K562 (cell line): Measurements from ENCODE around the gene NUP188. TPM values are rescaled to one million over a fixed set of nuclear protein-coding genes. Genes with fewer than 3 reads are reported as not detected.

ENCODE experiments used
- ATAC-seq: fragments of 200-7000 bp; cut with Tn5 transposase; 3 replicates; pipeline ENCODE4 v1.9.1; 2020; ENCODE audit warnings: moderate library complexity
- BruUV-seq: library from RNA; stranded (reverse); fragments of 400-500 nt; replicated peaks from 2 replicates; lab custom pipeline; 2021; lab: Mats Ljungman, UMichigan
- CTCF ChIA-PET: fragments of 300-600 bp; formaldehyde crosslinking; extraction: SDS; loops from one replicate; lab custom pipeline; 2021; ENCODE audit warnings: low intra/inter-chr PET ratio; lab: Yijun Ruan, JAX
- POLR2A ChIA-PET: fragments of 300-600, 350-650 bp; sonication (Branson Sonifier 250); formaldehyde crosslinking; extraction: SDS; loops from one replicate; lab custom pipeline; 2021; ENCODE audit warnings: antibody characterized with exemption, inconsistent platforms; lab: Yijun Ruan, JAX
- DNase-seq, 4 experiments: peaks; one replicate each; pipeline versions ENCODE4 v3.0.0 to v3.0.0-alpha.2; 2011 to 2018; ENCODE audit warnings: low spot score in 3 of 4, mixed read lengths in 3 of 4; ENCODE audit errors: extremely low read depth in 1 of 4
- FAIRE-seq: peaks from 2 replicates; lab custom pipeline; 2011; peaks lifted over from hg19 to GRCh38; lab: Jason Lieb, UNC
- H2AFZ ChIP-seq: 2 replicates; pipeline ENCODE4 v1.6.0; 2011; ENCODE audit warnings: low read depth, low read length, control low read depth, inconsistent platforms
- H3K27ac ChIP-seq: fragments of 200-600 bp; 3 replicates; pipeline ENCODE4 v1.8.0; 2011; ENCODE audit warnings: low read depth, mild to moderate bottlenecking, control low read depth, inconsistent platforms, low read length, moderate library complexity, mixed read lengths; ENCODE audit errors: extremely low read depth
- H3K27me3 ChIP-seq, 2 experiments: fragments of 300-600 bp in 1 of 2; 2 replicates in 1 of 2; 3 replicates in 1 of 2; pipeline versions ENCODE4 v1.6.0 to v1.8.0; 2011; ENCODE audit warnings: inconsistent platforms in 2 of 2, low read length in 2 of 2, mild to moderate bottlenecking in 1 of 2, mixed read lengths in 1 of 2, moderate library complexity in 1 of 2; ENCODE audit not compliant: control insufficient read depth in 2 of 2, insufficient read depth in 2 of 2
- H3K36me3 ChIP-seq: fragments of 300-600 bp; 3 replicates; pipeline ENCODE4 v1.8.0; 2011; ENCODE audit warnings: mild to moderate bottlenecking, low read length, inconsistent platforms; ENCODE audit not compliant: control insufficient read depth, insufficient read depth
- H3K4me1 ChIP-seq, 2 experiments: fragments of 200-600 bp in 1 of 2; replicated peaks in 1 of 2; 2 replicates in 1 of 2; 3 replicates in 1 of 2; pipeline versions ENCODE4 v1.5.1 to v1.8.0; 2011; ENCODE audit warnings: inconsistent platforms in 2 of 2, low read length in 2 of 2, mild to moderate bottlenecking in 1 of 2, mixed read lengths in 1 of 2, moderate library complexity in 1 of 2; ENCODE audit not compliant: control insufficient read depth in 2 of 2, insufficient read depth in 2 of 2
- H3K4me2 ChIP-seq: 2 replicates; pipeline ENCODE4 v1.6.1; 2011; ENCODE audit warnings: low read length, control low read depth, inconsistent platforms, mixed read lengths; ENCODE audit not compliant: insufficient read depth
- H3K4me3 ChIP-seq: fragments of 200-600 bp; sonication (generic), shearing (Covaris generic); 2 replicates; pipeline ENCODE4 v1.5.1; 2016; ENCODE audit warnings: control low read depth, inconsistent platforms
- H3K79me2 ChIP-seq: fragments of 200-600 bp; 3 replicates; pipeline ENCODE4 v1.8.0; 2011; ENCODE audit warnings: low read length, inconsistent platforms; ENCODE audit not compliant: control insufficient read depth, insufficient read depth
- H3K9ac ChIP-seq, 2 experiments: 2 replicates each; pipeline versions ENCODE4 v1.6.0 to v1.6.1; 2011; ENCODE audit warnings: low read depth in 2 of 2, low read length in 2 of 2, control low read depth in 1 of 2, inconsistent platforms in 1 of 2, mild to moderate bottlenecking in 1 of 2, mixed read lengths in 1 of 2; ENCODE audit not compliant: insufficient read depth in 1 of 2
- H3K9me1 ChIP-seq: one replicate; pipeline ENCODE4 v1.6.0; 2011; ENCODE audit warnings: inconsistent platforms, mild to moderate bottlenecking, low read length, moderate library complexity; ENCODE audit not compliant: control insufficient read depth, insufficient read depth
- H3K9me3 ChIP-seq: replicated peaks from 2 replicates; pipeline ENCODE4 v1.5.1; 2011; ENCODE audit warnings: low read depth, low read length, inconsistent platforms; ENCODE audit not compliant: control insufficient read depth, insufficient read depth
- H4K20me1 ChIP-seq: replicated peaks from 2 replicates; pipeline ENCODE4 v1.6.1; 2011; ENCODE audit warnings: low read length, inconsistent platforms, mixed read lengths; ENCODE audit not compliant: control insufficient read depth, insufficient read depth
- EP300 ChIP-seq: IDR thresholded peaks from 2 replicates; pipeline ENCODE4 v1.6.1; 2012; ENCODE audit warnings: low read length, improper control_type of control experiment
- ETV5 ChIP-seq: sonication (generic); formaldehyde crosslinking; IDR thresholded peaks from 2 replicates; pipeline ENCODE4 v1.4.0; 2020; ENCODE audit warnings: low read depth, mild to moderate bottlenecking, missing genetic modification reagents
- FIP1L1 ChIP-seq: fragments of 200-400 bp; formaldehyde crosslinking; IDR thresholded peaks from 2 replicates; pipeline ENCODE4 v1.6.1; 2018; ENCODE audit warnings: mild to moderate bottlenecking, low read depth, low read length; ENCODE audit not compliant: poor library complexity, severe bottlenecking
- MYNN ChIP-seq, 2 experiments: sonication (generic); formaldehyde crosslinking in 1 of 2; IDR thresholded peaks; 2 replicates each; pipeline versions ENCODE4 v1.5.0 to v1.6.1; 2016 to 2020; ENCODE audit warnings: antibody characterized with exemption in 1 of 2, missing genetic modification reagents in 1 of 2
- NR2C2 ChIP-seq, 2 experiments: fragments of 200-800 bp in 1 of 2; sonication (Bioruptor generic) in 1 of 2; sonication (generic) in 1 of 2; formaldehyde crosslinking in 1 of 2; IDR thresholded peaks; 2 replicates each; pipeline versions ENCODE4 v1.6.1 to v1.8.0; 2016 to 2022; ENCODE audit warnings: mild to moderate bottlenecking in 1 of 2, missing compliant biosample characterization in 1 of 2, missing genetic modification characterization in 1 of 2, missing genetic modification reagents in 1 of 2
- NUFIP1 ChIP-seq: fragments of 450-650 bp; IDR thresholded peaks from 2 replicates; pipeline ENCODE4 v1.6.1; 2018; ENCODE audit not compliant: partially characterized antibody
- PCBP1 ChIP-seq: fragments of 200-400 bp; formaldehyde crosslinking; IDR thresholded peaks from 2 replicates; pipeline ENCODE4 v1.6.1; 2018; ENCODE audit warnings: mild to moderate bottlenecking, low read depth, low read length; ENCODE audit not compliant: poor library complexity, severe bottlenecking
- SMARCB1 ChIP-seq: IDR thresholded peaks from 2 replicates; pipeline ENCODE4 v1.6.1; 2011; ENCODE audit warnings: improper control_type of control experiment, low read depth; ENCODE audit not compliant: insufficient read length
- ZNF23 ChIP-seq: fragments of 250-450 bp; sonication (Bioruptor Pico); IDR thresholded peaks from 2 replicates; pipeline ENCODE4 v1.4.0; 2020; ENCODE audit warnings: mild to moderate bottlenecking
- ZNF551 ChIP-seq: fragments of 250-450 bp; sonication (Bioruptor Pico); IDR thresholded peaks from 2 replicates; pipeline ENCODE4 v1.5.0; 2021; ENCODE audit warnings: mild to moderate bottlenecking, moderate library complexity
- ZNF77 ChIP-seq: fragments of 250-450 bp; sonication (Bioruptor Pico); IDR thresholded peaks from 2 replicates; pipeline ENCODE4 v1.5.0; 2020
- WGBS: fragments of 100-300 bp; shearing (Covaris generic); methylation state at CpG from one replicate; pipeline ENCODE4 v1.1.6; 2016; ENCODE audit warnings: low coverage, mixed read lengths; ENCODE audit not compliant: insufficient coverage; ENCODE audit errors: missing lambda C conversion rate; 5-methylcytosine and 5-hydroxymethylcytosine counted together
- in situ Hi-C: fragments of 300-500 bp; cut with MboI; formaldehyde crosslinking; loops from 4 replicates; pipeline ENCODE4 v1.15.0; 2018; ENCODE audit warnings: inconsistent platforms, mixed read lengths
- intact Hi-C: fragments of 100-400 bp; cut with micrococcal nuclease; formaldehyde crosslinking; loops from 2 replicates; pipeline ENCODE4 v1.14.2; 2022
- polyA plus RNA-seq, 8 experiments: library from polyadenylated mRNA; depleted of rRNA in 4 of 8; stranded (reverse) in 5 of 8; unstranded in 3 of 8; fragments of >200 nt; fragmentation: Nextera tagmentation in 2 of 8; fragmentation: Illumina TruSeq in 1 of 8; extraction: Ambion mirVana in 2 of 8; extraction: Trizol in 1 of 8; gene quantifications; 2 replicates each; pipeline versions ENCODE4 v1.2.1 to v1.2.3, GENCODE V29; 2011 to 2014; ENCODE audit warnings: inconsistent platforms in 1 of 8, missing spikeins in 1 of 8
- total RNA-seq, 7 experiments: library from RNA; depleted of rRNA in 6 of 7; stranded (reverse); fragments of >200 nt in 6 of 7; fragmentation: Illumina TruSeq in 2 of 7; extraction: Trizol in 2 of 7; gene quantifications; 2 replicates each; pipeline versions ENCODE4 v1.2.1 to v1.2.3, GENCODE V29; 2011 to 2021; ENCODE audit warnings: low replicate concordance in 1 of 7
- TF ChIP-seq, protein P1 (sequence below): fragments of 450-650 bp; conservative IDR thresholded peaks from 2 replicates; pipeline ENCODE4 v1.6.1; 2016; ENCODE audit warnings: missing genetic modification characterization, low read depth, mild to moderate bottlenecking, missing compliant biosample characterization, moderate library complexity
- TF ChIP-seq, protein P2 (sequence below): fragments of 450-650 bp; conservative IDR thresholded peaks from 2 replicates; pipeline ENCODE4 v1.6.1; 2016; ENCODE audit warnings: missing genetic modification characterization, low read depth, mild to moderate bottlenecking, control low read depth, missing compliant biosample characterization
- TF ChIP-seq, protein P3 (sequence below): fragments of 250-450 bp; sonication (Bioruptor Pico); IDR thresholded peaks from 2 replicates; pipeline ENCODE4 v1.5.1; 2021; ENCODE audit warnings: mild to moderate bottlenecking

The NUP188 gene
- total and polyA plus RNA-seq, 9 of the 15 experiments (the other 6 are each of a cell fraction or from before 2014, with no cell fraction given) = 11.7 to 135 (median 70.6) TPM

DNA sequence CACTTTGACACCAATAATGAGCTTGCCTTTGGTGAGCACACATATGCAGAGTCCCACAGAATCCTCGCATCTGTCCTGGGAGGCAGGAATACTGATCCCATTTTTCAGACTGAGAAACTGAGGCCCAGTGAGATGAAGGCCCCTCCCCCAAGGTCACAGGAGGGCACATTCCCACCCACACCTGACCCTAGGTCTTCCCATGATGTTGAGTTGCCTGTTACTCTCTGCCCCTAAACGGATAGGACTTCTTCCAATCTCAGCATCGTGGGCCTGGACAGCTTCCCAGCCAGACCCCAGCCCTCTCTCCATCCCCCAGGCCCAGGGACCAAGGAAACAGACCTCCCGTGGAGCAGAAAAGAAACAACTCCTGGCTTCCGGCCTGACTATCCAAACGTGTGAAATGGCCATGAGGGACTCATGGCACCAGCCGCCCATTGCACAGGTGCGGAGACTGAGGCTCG is 79.8 kb downstream of the NUP188 start (continued):
- TF ChIP-seq, protein P1, sequence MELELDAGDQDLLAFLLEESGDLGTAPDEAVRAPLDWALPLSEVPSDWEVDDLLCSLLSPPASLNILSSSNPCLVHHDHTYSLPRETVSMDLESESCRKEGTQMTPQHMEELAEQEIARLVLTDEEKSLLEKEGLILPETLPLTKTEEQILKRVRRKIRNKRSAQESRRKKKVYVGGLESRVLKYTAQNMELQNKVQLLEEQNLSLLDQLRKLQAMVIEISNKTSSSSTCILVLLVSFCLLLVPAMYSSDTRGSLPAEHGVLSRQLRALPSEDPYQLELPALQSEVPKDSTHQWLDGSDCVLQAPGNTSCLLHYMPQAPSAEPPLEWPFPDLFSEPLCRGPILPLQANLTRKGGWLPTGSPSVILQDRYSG (tag) = no peak
- TF ChIP-seq NUFIP1 = no peak
- TF ChIP-seq, all 486 proteins: peak for 18

DNA sequence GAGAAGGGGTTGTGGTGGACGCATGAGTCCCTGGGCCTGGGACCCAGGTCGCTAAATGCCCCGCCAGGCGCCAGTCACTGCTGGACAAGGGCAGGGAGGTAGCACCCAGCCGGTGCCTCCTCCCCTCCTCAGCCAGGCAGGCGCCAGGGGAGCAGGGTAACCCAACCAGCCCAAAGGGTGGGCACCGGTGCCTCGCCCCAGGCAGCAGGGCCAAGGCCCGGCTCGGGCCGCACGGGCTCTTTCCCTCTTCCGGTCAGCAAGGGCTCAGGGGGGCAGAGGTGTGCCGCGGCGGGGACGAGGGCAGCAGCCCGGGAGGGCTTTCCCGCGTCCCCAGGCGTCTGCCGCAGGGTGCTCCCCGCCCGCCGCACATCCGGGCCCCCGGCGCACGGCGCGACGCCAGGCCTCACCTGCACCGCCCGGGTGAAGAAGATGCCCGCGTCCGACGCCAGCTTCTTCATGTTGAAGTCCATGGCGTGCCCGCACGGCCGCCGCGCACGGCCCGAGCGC is 80.2 kb downstream of the NUP188 start:
- POLR2A ChIA-PET = interaction anchor here (0.6 to 0.8 kb wide), 2 partner anchors 12 to 18 kb away, joined by 3 read pairs; no protein-coding TSS in a partner anchor
- WGBS = 1% methylated on average over 20 of the region's 47 CpGs
- H3K4me3 ChIP-seq = peak overlapping the region; percentile 56
- peak overlapping the region; percentile 68 for H3K27ac ChIP-seq
- in situ Hi-C loops = no loop called here
- H3K36me3 ChIP-seq = peaks cover 4% of the 10 kb centered on the region; the same call in 1 of the 3 replicates
- H3K9me1 ChIP-seq = peaks cover 6% of the 10 kb centered on the region
- CTCF ChIA-PET = interaction anchor here (0.6 kb wide), 1 partner anchor 56 kb away, joined by 3 read pairs; no protein-coding TSS in a partner anchor
- DNase-seq (peak in 3 of 4 experiments; percentile 39 to 63 (median 56)), ATAC-seq (peak; percentile 31), FAIRE-seq (no peak)
- peaks cover 44 to 71% of the 10 kb centered on the region in 2 experiments for H3K4me1 ChIP-seq
- no TSS peak for BruUV-seq
- H3K4me2 ChIP-seq = peak overlapping the region; percentile 89
- peak overlapping the region; percentile 64 to 99 for H3K9ac ChIP-seq
- intact Hi-C loops = loop anchor here (5.0 kb wide), 1 partner anchor 85 kb away; the partner anchor contains the start of genes CRAT and PTPA
- H3K79me2 ChIP-seq = peaks cover 47% of the 10 kb centered on the region
- H2AFZ ChIP-seq = peak overlapping the region; percentile 65
- H3K9me3 ChIP-seq = no peaks in the 10 kb centered on the region
- no peaks in the 10 kb centered on the region for H3K27me3 ChIP-seq
- no peaks in the 10 kb centered on the region for H4K20me1 ChIP-seq
- TF ChIP-seq ZNF551 (CRISPR knock-in tag) (no peak), MYNN (IDR thresholded peaks at IDR 0.05) (no peak), MYNN (CRISPR knock-in tag; IDR thresholded peaks at IDR 0.05) (no peak), ZNF23 (no peak), SMARCB1 (no peak), ETV5 (CRISPR knock-in tag) (peak; percentile 57; the same call in 1 of the 2 replicates), NR2C2 (CRISPR knock-in tag; IDR thresholded peaks at IDR 0.05) (no peak), NR2C2 (tag; IDR thresholded peaks at IDR 0.05) (peak; percentile 28; the same call in 1 of the 2 replicates), EP300 (no peak), PCBP1 (no peak), ZNF77 (CRISPR knock-in tag) (no peak), FIP1L1 (peak; percentile 48)
- TF ChIP-seq, protein P2, sequence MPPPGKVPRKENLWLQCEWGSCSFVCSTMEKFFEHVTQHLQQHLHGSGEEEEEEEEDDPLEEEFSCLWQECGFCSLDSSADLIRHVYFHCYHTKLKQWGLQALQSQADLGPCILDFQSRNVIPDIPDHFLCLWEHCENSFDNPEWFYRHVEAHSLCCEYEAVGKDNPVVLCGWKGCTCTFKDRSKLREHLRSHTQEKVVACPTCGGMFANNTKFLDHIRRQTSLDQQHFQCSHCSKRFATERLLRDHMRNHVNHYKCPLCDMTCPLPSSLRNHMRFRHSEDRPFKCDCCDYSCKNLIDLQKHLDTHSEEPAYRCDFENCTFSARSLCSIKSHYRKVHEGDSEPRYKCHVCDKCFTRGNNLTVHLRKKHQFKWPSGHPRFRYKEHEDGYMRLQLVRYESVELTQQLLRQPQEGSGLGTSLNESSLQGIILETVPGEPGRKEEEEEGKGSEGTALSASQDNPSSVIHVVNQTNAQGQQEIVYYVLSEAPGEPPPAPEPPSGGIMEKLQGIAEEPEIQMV (tag) = no peak
- TF ChIP-seq, protein P3, sequence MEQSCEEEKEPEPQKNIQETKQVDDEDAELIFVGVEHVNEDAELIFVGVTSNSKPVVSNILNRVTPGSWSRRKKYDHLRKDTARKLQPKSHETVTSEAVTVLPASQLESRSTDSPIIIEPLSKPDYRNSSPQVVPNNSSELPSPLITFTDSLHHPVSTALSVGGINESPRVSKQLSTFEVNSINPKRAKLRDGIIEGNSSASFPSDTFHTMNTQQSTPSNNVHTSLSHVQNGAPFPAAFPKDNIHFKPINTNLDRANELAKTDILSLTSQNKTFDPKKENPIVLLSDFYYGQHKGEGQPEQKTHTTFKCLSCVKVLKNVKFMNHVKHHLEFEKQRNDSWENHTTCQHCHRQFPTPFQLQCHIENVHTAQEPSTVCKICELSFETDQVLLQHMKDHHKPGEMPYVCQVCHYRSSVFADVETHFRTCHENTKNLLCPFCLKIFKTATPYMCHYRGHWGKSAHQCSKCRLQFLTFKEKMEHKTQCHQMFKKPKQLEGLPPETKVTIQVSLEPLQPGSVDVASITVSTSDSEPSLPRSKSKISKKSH = no peak
